SK-N-SH treated with all-trans-retinoic acid at 6 μM for 48 hours (cell line): ENCODE data around the gene NEK11.
A peak's percentile ranks its signal among the peaks of the same experiment; 100 is the strongest.

Experiments
- ATAC-seq: fragments of 200-7000 bp; cut with Tn5 transposase; 3 replicates; pipeline ENCODE4 v1.9.1; 2020; ENCODE audit warnings: mild to moderate bottlenecking, moderate library complexity
- ARNTL ChIP-seq: fragments of 450-650 bp; formaldehyde crosslinking; IDR thresholded peaks from 2 replicates; pipeline ENCODE4 v1.5.0; 2020; ENCODE audit warnings: low read depth, mild to moderate bottlenecking, moderate library complexity, borderline replicate concordance
- BACH2 ChIP-seq: fragments of 250-450 bp; sonication (Bioruptor Pico); IDR thresholded peaks from 2 replicates; pipeline ENCODE4 v1.9.0; 2021; ENCODE audit warnings: mild to moderate bottlenecking, borderline replicate concordance
- CREB5 ChIP-seq: fragments of 250-450 bp; sonication (Bioruptor Pico); IDR thresholded peaks from 2 replicates; pipeline ENCODE4 v1.5.1; 2020; ENCODE audit warnings: low read depth, mild to moderate bottlenecking, moderate library complexity
- CSDC2 ChIP-seq: fragments of 250-450 bp; sonication (Bioruptor Pico); IDR thresholded peaks from 2 replicates; pipeline ENCODE4 v1.5.0; 2020; ENCODE audit warnings: mild to moderate bottlenecking, moderate library complexity
- CSRNP3 ChIP-seq: fragments of 250-450 bp; sonication (Bioruptor Pico); IDR thresholded peaks from 2 replicates; pipeline ENCODE4 v1.5.1; 2021; ENCODE audit warnings: mild to moderate bottlenecking, moderate library complexity
- ESRRG ChIP-seq: fragments of 250-450 bp; sonication (Bioruptor Pico); IDR thresholded peaks from 2 replicates; pipeline ENCODE4 v1.6.1; 2021; ENCODE audit warnings: mild to moderate bottlenecking
- GLIS3 ChIP-seq: fragments of 250-450 bp; sonication (Bioruptor Pico); IDR thresholded peaks from 2 replicates; pipeline ENCODE4 v1.5.0; 2020; ENCODE audit warnings: mild to moderate bottlenecking, moderate library complexity
- ISL1 ChIP-seq: fragments of 250-450 bp; sonication (Bioruptor Pico); IDR thresholded peaks from 2 replicates; pipeline ENCODE4 v2.1.2; 2022; ENCODE audit warnings: mild to moderate bottlenecking, moderate library complexity
- POU6F1 ChIP-seq: fragments of 250-450 bp; sonication (Bioruptor Pico); IDR thresholded peaks from 2 replicates; pipeline ENCODE4 v1.8.0; 2021; ENCODE audit warnings: low read depth, mild to moderate bottlenecking, moderate library complexity, borderline replicate concordance
- PPARA ChIP-seq: fragments of 250-450 bp; sonication (Bioruptor Pico); IDR thresholded peaks from 2 replicates; pipeline ENCODE4 v1.5.0; 2020; ENCODE audit warnings: mild to moderate bottlenecking, borderline replicate concordance
- RARB ChIP-seq: fragments of 250-450 bp; sonication (Bioruptor Pico); IDR thresholded peaks from 2 replicates; pipeline ENCODE4 v1.8.0; 2021; ENCODE audit warnings: mild to moderate bottlenecking, moderate library complexity
- SNAI2 ChIP-seq: fragments of 250-450 bp; sonication (Bioruptor Pico); IDR thresholded peaks from 2 replicates; pipeline ENCODE4 v1.5.0; 2020; ENCODE audit warnings: mild to moderate bottlenecking, moderate library complexity
- TCF4 ChIP-seq: fragments of 250-450 bp; sonication (Bioruptor Pico); IDR thresholded peaks from 2 replicates; pipeline ENCODE4 v1.8.0; 2021; ENCODE audit warnings: mild to moderate bottlenecking, moderate library complexity, borderline replicate concordance
- TOX ChIP-seq: fragments of 250-450 bp; sonication (Bioruptor Pico); IDR thresholded peaks from 2 replicates; pipeline ENCODE4 v1.8.0; 2021; ENCODE audit warnings: mild to moderate bottlenecking, moderate library complexity, borderline replicate concordance
- TSHZ2 ChIP-seq: fragments of 250-450 bp; sonication (Bioruptor Pico); IDR thresholded peaks from 2 replicates; pipeline ENCODE4 v1.5.0; 2020; ENCODE audit warnings: mild to moderate bottlenecking, moderate library complexity
- ZC3H10 ChIP-seq: fragments of 250-450 bp; sonication (Bioruptor Pico); IDR thresholded peaks from 2 replicates; pipeline ENCODE4 v1.5.1; 2021; ENCODE audit warnings: mild to moderate bottlenecking, moderate library complexity
- ZFP30 ChIP-seq: fragments of 450-650 bp; formaldehyde crosslinking; IDR thresholded peaks from 2 replicates; pipeline ENCODE4 v1.5.0; 2022; ENCODE audit warnings: mild to moderate bottlenecking, moderate library complexity
- ZNF565 ChIP-seq: fragments of 450-650 bp; formaldehyde crosslinking; conservative IDR thresholded peaks from 2 replicates; pipeline ENCODE4 v1.5.0; 2020; ENCODE audit warnings: low read depth, mild to moderate bottlenecking, moderate library complexity
- ZNF70 ChIP-seq: fragments of 450-650 bp; formaldehyde crosslinking; IDR thresholded peaks from 2 replicates; pipeline ENCODE4 v1.5.0; 2020; ENCODE audit warnings: mild to moderate bottlenecking, moderate library complexity
- ZNF8 ChIP-seq: fragments of 450-650 bp; formaldehyde crosslinking; IDR thresholded peaks from 2 replicates; pipeline ENCODE4 v1.5.0; 2020; ENCODE audit warnings: mild to moderate bottlenecking, moderate library complexity

The NEK11 gene

GRCh38 chr3:131192701-131193100, 166.0 kb downstream of the NEK11 start:
- TF ChIP-seq POU6F1 (CRISPR knock-in tag): no peak
- TF ChIP-seq GLIS3 (CRISPR knock-in tag): no peak
- no peak for TF ChIP-seq SNAI2 (CRISPR knock-in tag)
- no peak for TF ChIP-seq BACH2 (CRISPR knock-in tag)
- no peak for TF ChIP-seq CREB5
- no peak for TF ChIP-seq ESRRG
- no peak for TF ChIP-seq CSDC2 (CRISPR knock-in tag)
- TF ChIP-seq ZC3H10 (CRISPR knock-in tag): no peak
- no peak for TF ChIP-seq ZNF8 (CRISPR knock-in tag)
- TF ChIP-seq PPARA (CRISPR knock-in tag): no peak
- TF ChIP-seq TSHZ2 (CRISPR knock-in tag): no peak
- no peak for TF ChIP-seq TOX (CRISPR knock-in tag)
- TF ChIP-seq RARB (CRISPR knock-in tag): no peak
- no peak for TF ChIP-seq ZNF70
- ATAC-seq: no peak

GRCh38 chr3:131193641-131194238, 167.1 kb downstream of the NEK11 start:
- peak; percentile 73 for ATAC-seq
- TF ChIP-seq ZFP30 (CRISPR knock-in tag): no peak
- TF ChIP-seq ISL1 (CRISPR knock-in tag): peak; percentile 32; the same call in 1 of the 2 replicates

GRCh38 chr3:131194816-131195215, 168.1 kb downstream of the NEK11 start:
- ATAC-seq: no peak
- TF ChIP-seq PPARA (CRISPR knock-in tag) (no peak), CSRNP3 (CRISPR knock-in tag) (no peak), ZNF565 (no peak), RARB (CRISPR knock-in tag) (no peak), ISL1 (CRISPR knock-in tag) (no peak), ARNTL (CRISPR knock-in tag) (no peak), ZNF8 (CRISPR knock-in tag) (no peak), ZC3H10 (CRISPR knock-in tag) (no peak), TOX (CRISPR knock-in tag) (no peak), CSDC2 (CRISPR knock-in tag) (no peak), ZFP30 (CRISPR knock-in tag) (no peak), TCF4 (no peak), POU6F1 (CRISPR knock-in tag) (no peak), ESRRG (no peak), TSHZ2 (CRISPR knock-in tag) (no peak)
